ENCODE data around the gene ETS1. TPM values are rescaled to one million over a fixed set of nuclear protein-coding genes. Genes with fewer than 3 reads are reported as not detected.

The ETS1 gene, protein sequence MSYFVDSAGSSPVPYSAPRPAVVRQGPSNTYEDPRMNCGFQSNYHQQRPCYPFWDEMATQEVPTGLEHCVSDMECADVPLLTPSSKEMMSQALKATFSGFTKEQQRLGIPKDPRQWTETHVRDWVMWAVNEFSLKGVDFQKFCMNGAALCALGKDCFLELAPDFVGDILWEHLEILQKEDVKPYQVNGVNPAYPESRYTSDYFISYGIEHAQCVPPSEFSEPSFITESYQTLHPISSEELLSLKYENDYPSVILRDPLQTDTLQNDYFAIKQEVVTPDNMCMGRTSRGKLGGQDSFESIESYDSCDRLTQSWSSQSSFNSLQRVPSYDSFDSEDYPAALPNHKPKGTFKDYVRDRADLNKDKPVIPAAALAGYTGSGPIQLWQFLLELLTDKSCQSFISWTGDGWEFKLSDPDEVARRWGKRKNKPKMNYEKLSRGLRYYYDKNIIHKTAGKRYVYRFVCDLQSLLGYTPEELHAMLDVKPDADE
- 317 TPM for total RNA-seq

DNA sequence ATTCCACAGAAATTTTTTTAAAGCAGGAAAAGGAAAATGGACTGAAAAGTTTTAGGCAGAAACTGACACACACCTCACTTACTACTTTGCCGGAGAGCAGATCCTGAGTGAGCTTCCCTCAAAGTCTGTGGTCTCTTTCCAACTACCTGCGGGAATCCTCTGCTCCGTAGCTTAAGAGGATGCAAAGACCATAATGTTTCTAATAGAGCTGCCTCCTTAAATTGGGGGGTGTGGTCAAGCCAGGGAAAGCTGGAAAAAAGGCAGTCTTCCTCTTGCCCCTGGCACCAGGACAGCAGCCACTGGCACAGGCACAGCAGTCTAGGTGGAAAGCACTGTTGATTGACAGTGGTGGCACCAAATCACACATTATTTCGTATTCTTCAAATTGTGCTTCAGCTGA lies at the start of gene ETS1:
Gene ETS1 (minus strand): TSS at position 144 of the 400 bp plus-strand sequence. CDS start 14,428 bp downstream, outside the sequence.
- H3K27me3 ChIP-seq (ENCODE audit: insufficient read depth, low read length) = no peaks in the 10 kb centered on the region
- no peaks in the 10 kb centered on the region for H3K9me3 ChIP-seq (ENCODE audit: low read depth, low read length)
- H3K4me3 ChIP-seq (ENCODE audit: low read length) = no peak within 1 kb of the TSS
- peaks cover 6% of the 10 kb centered on the region for H3K4me1 ChIP-seq (ENCODE audit: insufficient read depth, low read length)

DNA sequence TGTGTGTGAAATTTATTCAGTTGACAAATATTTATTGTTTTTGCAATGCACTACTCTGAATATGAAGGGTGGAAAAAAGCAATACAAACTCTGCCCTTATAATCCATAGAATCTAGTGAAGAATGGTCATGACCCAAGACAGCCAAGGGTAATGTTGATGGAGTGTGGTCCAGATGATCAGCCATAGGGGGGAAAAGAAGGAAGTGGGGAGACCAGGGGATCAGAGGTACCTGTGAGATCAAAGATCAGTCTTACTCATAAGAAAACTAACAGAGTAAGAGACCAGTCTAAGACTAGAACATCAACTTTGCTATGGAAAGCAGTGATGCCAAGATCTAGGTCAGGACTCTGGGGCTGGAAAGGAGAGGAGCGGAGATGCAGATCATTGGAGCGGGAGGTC lies 47.0 kb upstream of the ETS1 start:
- Histone ChIP-seq H3K9me3 (ENCODE audit: low read depth, low read length) (no peaks in the 10 kb centered on the region), H3K27me3 (ENCODE audit: insufficient read depth, low read length) (no peaks in the 10 kb centered on the region), H3K4me1 (ENCODE audit: insufficient read depth, low read length) (peaks cover 23% of the 10 kb centered on the region), H3K4me3 (ENCODE audit: low read length) (no peak overlapping the region)

DNA sequence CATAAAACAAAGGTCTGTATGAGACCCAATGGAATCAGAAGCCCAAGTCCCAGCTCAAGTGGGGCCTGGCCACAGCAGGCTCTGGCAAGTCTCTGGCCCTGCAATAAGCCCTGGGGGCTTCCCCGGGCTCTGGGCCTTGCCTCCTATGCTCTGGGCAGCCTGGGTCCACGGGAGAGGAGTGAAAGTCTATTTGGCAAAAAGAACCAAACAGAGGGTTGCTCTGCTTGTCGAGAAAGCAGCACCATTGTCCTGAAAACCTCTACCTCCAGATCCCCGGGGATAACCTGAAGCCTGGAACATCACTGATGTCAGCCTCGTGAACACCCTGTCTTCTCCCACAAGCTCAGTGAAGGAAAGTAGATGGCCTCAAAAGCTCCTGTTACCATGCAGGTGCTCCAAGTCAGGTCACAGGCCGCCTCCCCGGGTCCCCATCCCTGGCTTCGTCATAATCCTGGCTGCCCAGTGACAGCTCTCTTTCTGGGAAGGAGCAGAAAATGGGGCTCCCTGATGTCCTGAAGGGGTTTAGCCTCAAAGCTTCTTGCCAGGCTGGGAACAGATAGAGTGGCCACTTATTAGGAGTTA lies 46.1 kb upstream of the ETS1 start:
- no peaks in the 10 kb centered on the region for H3K9me3 ChIP-seq (ENCODE audit: low read depth, low read length)

DNA sequence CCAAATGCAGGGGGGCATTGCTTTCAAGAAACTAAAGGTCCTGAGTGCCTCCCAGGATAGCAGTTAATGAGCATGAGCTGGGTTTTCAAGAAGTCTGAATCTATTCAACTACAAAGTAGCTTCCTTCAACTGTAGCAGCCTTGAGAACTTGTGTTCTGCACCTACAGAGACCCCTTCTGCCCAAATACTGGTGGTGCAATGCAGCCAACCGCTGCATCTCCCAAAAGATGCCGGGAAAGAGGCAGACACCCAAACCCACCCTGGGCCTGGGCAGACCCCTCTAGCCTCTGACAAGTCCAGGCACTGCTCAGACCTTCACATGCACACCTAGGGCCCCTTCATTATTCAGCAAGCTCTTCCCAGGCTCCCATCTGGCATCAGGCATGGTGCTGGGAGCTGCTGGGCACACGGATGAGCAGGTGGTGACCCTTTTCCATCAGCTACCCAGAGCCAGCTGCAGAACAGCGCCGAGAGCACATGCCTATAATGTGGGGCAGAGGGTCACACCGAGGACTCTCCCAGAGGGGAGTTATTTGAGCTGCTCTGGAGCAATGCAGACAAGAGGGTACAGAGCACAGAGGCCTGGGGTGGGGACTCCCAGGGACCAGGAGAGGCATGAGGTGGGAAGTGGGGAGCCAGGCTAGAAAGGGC lies 44.9 kb upstream of the ETS1 start:
- H3K27me3 ChIP-seq (ENCODE audit: insufficient read depth, low read length) = no peaks in the 10 kb centered on the region
- peaks cover 43% of the 10 kb centered on the region for H3K4me1 ChIP-seq (ENCODE audit: insufficient read depth, low read length)
- no peaks in the 10 kb centered on the region for H3K9me3 ChIP-seq (ENCODE audit: low read depth, low read length)
- H3K4me3 ChIP-seq (ENCODE audit: low read length) = no peak overlapping the region

More for the DNA sequence above, 46.1 kb upstream of the ETS1 start:
- no peaks in the 10 kb centered on the region for H3K27me3 ChIP-seq (ENCODE audit: insufficient read depth, low read length)
- H3K4me3 ChIP-seq (ENCODE audit: low read length) = no peak overlapping the region
- peaks cover 32% of the 10 kb centered on the region for H3K4me1 ChIP-seq (ENCODE audit: insufficient read depth, low read length)

DNA sequence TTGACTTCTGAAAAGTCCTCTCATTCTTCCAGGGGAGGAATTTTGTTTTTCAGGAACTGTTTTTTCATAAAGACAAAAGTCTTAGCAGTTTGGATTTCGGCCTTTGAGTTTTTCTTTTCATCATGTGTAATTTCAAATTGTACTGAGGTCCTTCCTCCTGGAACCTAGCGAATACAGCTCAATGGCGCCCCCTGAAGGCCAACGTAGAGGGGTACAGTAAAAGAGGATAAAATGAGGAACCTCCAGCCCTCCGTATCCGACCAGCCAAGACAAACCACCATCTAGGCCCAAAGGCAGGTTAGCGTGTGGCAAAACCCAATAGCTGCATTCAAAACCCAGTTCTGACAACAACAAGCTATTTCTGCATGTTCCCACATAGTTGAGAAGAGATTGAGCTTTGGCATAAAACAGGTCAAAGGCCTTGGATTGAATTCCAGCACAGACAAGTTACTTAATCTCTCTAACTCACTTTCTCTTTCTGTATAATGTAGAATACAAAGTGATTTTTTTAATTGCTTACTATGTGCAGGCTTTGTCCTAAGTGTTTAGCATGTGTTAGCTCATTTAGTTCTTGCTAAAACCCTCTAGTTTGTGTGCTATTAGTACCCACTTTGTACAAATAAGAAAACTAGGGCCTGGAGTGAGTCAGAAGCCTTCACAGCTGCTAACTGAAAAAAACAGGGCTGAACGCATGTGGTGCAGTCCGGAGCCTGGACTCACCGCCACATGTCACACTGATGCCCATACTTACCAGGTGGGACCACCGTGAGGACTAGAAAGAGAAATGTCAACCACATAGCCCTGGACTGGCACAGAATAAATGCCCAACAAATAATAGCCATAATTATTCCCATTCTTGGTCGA lies 43.2 kb upstream of the ETS1 start:
- Histone ChIP-seq H3K27me3 (ENCODE audit: insufficient read depth, low read length) (no peaks in the 10 kb centered on the region), H3K4me3 (ENCODE audit: low read length) (no peak overlapping the region), H3K4me1 (ENCODE audit: insufficient read depth, low read length) (peaks cover 59% of the 10 kb centered on the region), H3K9me3 (ENCODE audit: low read depth, low read length) (no peaks in the 10 kb centered on the region)

DNA sequence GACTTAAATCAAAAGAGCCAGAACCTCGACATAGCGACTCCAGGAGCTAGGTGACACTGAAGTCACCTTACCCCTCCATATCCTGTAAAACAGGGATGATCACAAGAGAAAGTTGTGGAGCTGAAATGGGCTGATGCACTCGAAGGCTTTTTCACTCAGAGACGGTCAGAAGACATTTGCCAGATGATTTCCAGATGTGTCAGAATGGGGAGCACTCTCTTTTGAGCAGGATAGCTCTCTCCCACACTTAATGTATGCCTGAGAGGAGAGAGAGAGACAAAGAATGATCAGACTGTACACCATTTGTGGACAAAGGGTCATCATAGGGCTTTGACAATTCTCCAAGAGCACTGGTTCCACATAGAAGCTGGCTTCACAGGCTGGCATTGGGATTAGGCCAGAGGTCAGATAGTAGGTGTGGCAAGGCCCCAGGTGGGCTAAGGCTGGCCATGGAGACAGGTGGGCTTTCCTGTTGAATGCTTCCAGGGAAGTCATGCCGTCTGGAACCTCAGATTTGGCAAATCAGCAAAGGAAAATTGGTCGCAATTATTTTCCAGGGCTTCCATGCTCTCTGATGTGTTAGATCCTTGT lies 42.3 kb upstream of the ETS1 start:
- Histone ChIP-seq H3K9me3 (ENCODE audit: low read depth, low read length) (no peaks in the 10 kb centered on the region), H3K27me3 (ENCODE audit: insufficient read depth, low read length) (no peaks in the 10 kb centered on the region), H3K4me1 (ENCODE audit: insufficient read depth, low read length) (peaks cover 69% of the 10 kb centered on the region), H3K4me3 (ENCODE audit: low read length) (no peak overlapping the region)

DNA sequence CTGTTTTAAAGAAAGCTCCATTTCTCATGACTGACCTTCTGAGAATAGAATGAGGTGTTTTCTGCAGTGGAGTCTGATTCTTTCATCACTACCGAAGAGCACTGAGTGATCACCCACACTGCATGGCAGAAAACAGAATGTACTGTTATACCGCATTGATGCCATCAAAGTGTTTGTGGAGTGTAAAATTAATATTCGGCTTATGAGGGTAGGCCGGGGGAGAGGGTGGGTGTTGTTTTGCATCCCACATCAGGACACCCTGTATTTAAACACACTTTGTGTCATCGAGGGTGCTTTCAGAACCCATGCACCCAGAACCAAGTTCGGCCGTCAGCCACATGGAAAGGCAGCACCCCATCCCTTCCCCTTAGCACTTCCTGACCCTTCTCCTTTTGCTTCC lies 41.3 kb upstream of the ETS1 start:
- no peaks in the 10 kb centered on the region for H3K27me3 ChIP-seq (ENCODE audit: insufficient read depth, low read length)
- peaks cover 76% of the 10 kb centered on the region for H3K4me1 ChIP-seq (ENCODE audit: insufficient read depth, low read length)
- H3K4me3 ChIP-seq (ENCODE audit: low read length) = no peak overlapping the region
- no peaks in the 10 kb centered on the region for H3K9me3 ChIP-seq (ENCODE audit: low read depth, low read length)

DNA sequence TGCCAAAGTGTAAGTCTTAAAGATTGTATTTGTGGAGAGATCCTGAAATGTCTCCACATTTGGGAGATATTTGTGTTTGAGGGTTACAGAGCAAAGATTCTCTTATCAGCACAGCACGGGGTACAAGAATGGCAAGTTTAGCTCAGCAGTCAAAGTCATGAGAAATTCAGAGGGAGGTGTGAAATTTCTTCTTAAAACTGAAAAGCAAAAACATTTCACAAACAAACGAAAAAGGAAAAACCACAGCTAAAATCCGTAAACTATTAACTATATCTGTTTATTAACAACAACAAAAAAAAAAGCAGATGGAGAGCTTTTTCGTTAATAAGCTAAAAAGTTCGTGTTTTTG lies 40.9 kb upstream of the ETS1 start:
- Histone ChIP-seq H3K4me1 (ENCODE audit: insufficient read depth, low read length) (peaks cover 79% of the 10 kb centered on the region), H3K9me3 (ENCODE audit: low read depth, low read length) (no peaks in the 10 kb centered on the region), H3K4me3 (ENCODE audit: low read length) (no peak overlapping the region)

DNA sequence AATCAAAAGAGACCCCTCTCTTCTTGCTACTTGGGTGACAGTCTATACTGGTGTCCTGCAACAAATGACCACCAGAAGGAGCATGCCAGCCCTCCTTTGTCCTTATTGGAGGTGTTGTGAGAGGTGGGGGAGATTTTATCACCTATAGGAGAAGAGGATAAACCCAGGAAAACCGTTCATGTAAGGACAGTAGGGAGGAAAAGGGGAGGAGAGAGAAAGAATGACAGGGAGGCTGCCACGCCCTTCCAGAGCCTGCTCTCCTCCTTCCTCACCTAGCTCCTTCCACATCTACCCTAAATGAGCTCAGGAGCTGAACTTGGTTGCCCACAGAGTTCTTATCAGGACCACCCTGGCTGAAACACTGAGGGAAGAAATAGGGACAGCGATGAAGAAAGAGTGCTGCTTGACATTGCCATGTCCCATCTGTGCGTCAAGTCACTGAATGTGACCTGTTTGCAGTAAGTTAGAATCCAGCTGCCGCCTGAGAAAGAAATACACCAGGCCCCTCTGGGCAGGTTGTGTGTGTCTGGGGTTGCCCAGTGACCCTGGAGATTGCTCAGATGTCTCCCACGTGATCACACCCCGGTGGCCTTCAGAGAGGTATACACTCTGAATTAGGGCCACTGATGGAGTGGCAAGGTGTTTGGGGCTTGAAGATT lies 40.4 kb upstream of the ETS1 start:
- no peaks in the 10 kb centered on the region for H3K9me3 ChIP-seq (ENCODE audit: low read depth, low read length)
- H3K27me3 ChIP-seq (ENCODE audit: insufficient read depth, low read length) = no peaks in the 10 kb centered on the region
- H3K4me3 ChIP-seq (ENCODE audit: low read length) = no peak overlapping the region
- peaks cover 83% of the 10 kb centered on the region for H3K4me1 ChIP-seq (ENCODE audit: insufficient read depth, low read length)

More for the DNA sequence above, 40.9 kb upstream of the ETS1 start:
- no peaks in the 10 kb centered on the region for H3K27me3 ChIP-seq (ENCODE audit: insufficient read depth, low read length)

DNA sequence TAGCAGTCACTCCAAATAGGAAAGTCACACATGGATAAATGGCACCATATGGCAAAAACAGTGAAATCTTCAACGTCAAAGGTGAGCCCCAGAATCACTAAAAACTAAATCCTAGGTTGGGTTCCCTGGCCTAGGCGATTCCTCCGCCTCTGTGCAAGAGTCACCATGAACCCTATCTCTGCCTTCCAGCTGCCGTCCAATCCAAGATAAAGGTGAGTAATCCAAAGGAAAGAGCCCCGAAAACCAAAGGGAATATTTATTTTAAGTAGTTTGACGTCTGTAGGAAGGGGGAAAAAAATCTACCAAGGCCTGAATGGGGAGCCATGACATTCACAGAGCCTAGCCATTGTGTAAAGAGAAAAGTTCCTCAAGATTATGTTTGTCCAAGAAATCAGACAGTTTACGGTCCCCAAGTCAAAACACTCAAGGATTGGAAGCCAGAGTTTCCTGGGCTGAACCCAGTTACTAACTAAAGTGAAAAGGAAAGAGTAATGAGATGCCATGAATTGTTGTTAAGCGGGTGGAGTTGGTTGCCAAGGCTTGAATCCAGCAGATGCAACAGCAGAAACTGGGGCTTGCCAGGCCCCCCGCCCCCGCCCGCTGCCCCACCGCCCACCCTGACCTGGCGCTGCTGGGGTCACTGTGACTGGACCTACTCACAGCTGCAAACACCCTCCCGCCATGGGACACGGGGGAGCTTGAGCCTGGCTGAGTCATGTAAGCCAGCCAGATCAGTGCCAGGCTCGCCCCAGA lies 39.7 kb upstream of the ETS1 start:
- no peaks in the 10 kb centered on the region for H3K9me3 ChIP-seq (ENCODE audit: low read depth, low read length)
- H3K27me3 ChIP-seq (ENCODE audit: insufficient read depth, low read length) = no peaks in the 10 kb centered on the region
- no peak overlapping the region for H3K4me3 ChIP-seq (ENCODE audit: low read length)
- H3K4me1 ChIP-seq (ENCODE audit: insufficient read depth, low read length) = peaks cover 83% of the 10 kb centered on the region

DNA sequence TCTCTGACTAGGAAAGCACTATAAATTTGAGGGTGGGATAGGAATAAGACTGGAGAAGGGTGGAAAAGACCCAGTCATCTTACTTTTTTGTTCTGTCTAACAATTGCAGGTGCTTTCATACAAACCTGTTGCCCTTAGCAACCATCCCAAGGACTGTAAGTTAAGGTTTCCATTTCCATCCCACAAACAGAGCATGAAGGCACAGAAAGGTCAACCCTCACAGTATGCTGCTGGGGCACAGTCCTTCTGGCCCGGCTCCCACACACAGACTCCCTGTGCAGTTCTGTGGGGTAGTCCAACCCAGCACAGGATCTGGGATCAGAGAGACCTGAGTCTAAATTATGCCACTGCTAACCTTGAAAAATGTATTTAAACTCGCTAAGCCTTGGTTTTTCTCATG lies 38.4 kb upstream of the ETS1 start:
- peaks cover 76% of the 10 kb centered on the region for H3K4me1 ChIP-seq (ENCODE audit: insufficient read depth, low read length)
- no peaks in the 10 kb centered on the region for H3K27me3 ChIP-seq (ENCODE audit: insufficient read depth, low read length)
- no peak overlapping the region for H3K4me3 ChIP-seq (ENCODE audit: low read length)

DNA sequence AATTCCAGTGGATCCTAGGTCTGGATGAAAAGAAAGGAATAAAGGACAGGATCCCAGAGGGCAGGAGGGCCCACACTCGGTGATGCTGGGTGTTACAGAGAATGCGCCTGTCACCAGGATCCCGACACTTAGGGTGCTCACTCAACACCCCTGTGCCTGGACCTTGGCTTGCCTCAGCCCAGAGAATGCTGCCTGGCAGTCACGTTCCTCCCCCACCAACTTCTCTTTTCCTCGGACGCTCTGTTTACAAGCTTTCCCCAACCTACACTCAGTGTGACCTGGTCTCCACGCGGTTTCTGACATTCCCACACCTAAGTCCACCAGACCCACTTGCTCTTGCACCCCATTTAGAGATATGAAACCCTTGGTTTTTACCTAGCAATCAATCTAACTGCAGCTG lies 38.0 kb upstream of the ETS1 start:
- Histone ChIP-seq H3K4me3 (ENCODE audit: low read length) (no peak overlapping the region), H3K9me3 (ENCODE audit: low read depth, low read length) (no peaks in the 10 kb centered on the region), H3K27me3 (ENCODE audit: insufficient read depth, low read length) (no peaks in the 10 kb centered on the region), H3K4me1 (ENCODE audit: insufficient read depth, low read length) (peaks cover 76% of the 10 kb centered on the region)

More for the DNA sequence above, 38.4 kb upstream of the ETS1 start:
- no peaks in the 10 kb centered on the region for H3K9me3 ChIP-seq (ENCODE audit: low read depth, low read length)

DNA sequence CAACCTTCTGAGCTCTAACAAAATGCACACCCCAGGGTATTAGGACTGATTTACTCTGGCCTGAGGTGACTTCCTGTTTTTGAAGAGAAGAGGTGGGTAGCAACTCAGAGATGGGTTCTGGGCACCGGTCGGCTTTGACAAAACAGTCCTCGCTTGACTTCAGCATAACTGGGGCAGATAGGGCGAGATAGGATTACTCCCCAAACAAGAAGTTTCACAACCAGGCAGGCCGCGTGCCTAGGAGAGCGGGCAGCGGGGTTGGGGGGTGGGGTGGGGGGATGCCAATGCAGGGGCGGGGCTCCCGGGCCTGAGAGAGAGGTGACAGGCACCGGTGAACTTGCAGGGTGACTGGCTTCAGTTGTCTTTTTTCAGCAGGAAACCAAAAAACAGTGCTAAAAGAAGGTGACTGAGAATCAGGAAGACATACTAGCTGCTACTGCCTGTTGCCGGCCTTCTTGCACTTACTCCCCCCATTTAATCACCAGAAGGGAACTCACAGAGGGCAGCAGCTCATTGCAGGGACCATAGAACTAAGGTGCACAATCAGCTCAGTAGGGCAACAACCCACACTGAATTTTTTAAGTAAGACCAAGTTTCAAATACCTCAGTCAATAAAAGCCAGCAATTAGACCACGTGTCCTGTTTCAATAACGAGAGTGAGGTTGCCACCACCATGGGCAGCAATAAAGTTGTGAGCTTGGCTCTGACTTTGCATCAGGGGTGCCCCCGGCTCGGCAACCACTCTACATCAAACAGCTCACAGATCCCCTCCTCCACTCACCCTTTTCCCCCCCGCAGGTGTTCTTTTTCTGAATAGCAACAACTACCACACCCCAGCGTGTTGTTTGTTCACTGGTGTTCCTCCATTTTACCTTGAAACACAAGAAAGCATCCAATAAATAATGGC lies 37.2 kb upstream of the ETS1 start:
- H3K4me1 ChIP-seq (ENCODE audit: insufficient read depth, low read length) = peaks cover 76% of the 10 kb centered on the region
- H3K4me3 ChIP-seq (ENCODE audit: low read length) = no peak overlapping the region
- H3K27me3 ChIP-seq (ENCODE audit: insufficient read depth, low read length) = no peaks in the 10 kb centered on the region
- H3K9me3 ChIP-seq (ENCODE audit: low read depth, low read length) = no peaks in the 10 kb centered on the region

Measured in mononuclear cell (primary cell).